ENCODE data around the gene HNRNPH1.

HNRNPH1 gene

DNA sequence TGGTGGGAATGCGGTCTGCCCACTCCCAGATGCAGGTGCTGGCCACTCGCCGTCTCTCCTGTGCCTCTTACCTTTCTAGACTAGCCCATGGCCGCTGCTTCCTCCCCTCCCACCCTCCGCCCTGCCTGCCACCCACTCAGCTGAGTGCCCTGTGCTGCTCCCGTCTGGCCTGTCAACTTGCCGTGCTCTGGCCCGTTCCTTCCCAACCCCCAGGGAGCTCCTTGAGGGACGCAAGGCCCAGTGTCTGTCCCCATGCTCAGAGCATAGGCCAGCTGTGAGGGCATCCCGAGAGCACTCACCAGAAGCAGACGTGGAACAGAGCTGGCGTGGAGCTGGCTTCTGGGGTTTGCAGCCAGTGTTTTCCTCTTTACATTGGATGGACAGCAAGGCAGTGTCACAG lies 20.2 kb downstream of the HNRNPH1 start:
- no peak for DNase-seq (ENCODE audit: low read depth in 2 of 2)

- DNase-seq (ENCODE audit: low read depth in 2 of 2) = no peak
Measured at GRCh38 chr5:179601871-179602625, 21.4 kb downstream of the HNRNPH1 start.

DNA sequence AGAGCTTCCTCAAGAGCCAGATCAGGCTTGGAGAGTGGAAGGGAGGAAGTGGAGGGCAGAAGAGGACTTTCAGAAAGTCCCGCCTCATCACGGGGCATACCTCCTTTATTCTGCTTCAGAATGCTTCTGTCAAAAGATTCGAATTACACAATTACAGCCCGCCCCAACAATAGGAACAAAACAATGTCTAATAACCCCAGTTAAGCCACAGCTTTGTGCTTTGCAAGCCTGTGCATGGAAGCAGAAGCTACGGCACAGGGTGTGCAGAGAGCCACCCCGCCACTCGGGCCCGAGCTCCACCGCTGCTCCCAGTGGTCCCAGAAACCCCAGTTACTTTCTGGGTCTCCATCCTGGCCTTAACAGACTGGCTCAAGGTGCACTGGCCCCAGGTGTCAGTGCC lies 23.5 kb downstream of the HNRNPH1 start:
- DNase-seq (ENCODE audit: low read depth in 2 of 2) = no peak

GRCh38 chr5:179599566-179599965 lies 23.9 kb downstream of the HNRNPH1 start:
- DNase-seq (ENCODE audit: low read depth in 2 of 2) = no peak

- no peak for DNase-seq (ENCODE audit: low read depth in 2 of 2)
Measured at GRCh38 chr5:179599100-179599499, 24.4 kb downstream of the HNRNPH1 start.

GRCh38 chr5:179596421-179596820 lies 27.1 kb downstream of the HNRNPH1 start:
- no peak for DNase-seq (ENCODE audit: low read depth in 2 of 2)

- DNase-seq (ENCODE audit: low read depth in 2 of 2) = no peak
Measured at GRCh38 chr5:179595916-179596315, 27.6 kb downstream of the HNRNPH1 start.

DNA sequence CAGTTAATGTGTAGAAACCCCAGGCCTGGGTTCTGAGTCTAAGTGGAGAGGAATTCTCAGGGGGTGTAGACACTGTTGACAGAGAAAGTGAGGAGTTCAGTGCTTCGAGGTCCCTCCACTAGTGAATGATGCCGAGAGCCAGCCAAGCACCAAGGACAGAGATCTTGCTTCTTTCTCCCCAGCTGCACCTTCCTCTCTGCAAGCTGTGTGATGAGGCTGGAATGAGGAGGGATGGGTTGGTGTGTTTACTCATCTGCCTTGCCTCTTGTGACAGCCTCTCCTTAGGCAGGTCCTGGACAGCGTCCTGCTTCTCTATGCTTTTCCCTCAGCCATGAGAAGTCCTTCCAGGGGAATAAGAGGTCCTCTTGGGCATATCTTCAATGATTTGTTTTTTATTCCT lies 35.3 kb downstream of the HNRNPH1 start:
- no peak for DNase-seq (ENCODE audit: low read depth in 2 of 2)

DNA sequence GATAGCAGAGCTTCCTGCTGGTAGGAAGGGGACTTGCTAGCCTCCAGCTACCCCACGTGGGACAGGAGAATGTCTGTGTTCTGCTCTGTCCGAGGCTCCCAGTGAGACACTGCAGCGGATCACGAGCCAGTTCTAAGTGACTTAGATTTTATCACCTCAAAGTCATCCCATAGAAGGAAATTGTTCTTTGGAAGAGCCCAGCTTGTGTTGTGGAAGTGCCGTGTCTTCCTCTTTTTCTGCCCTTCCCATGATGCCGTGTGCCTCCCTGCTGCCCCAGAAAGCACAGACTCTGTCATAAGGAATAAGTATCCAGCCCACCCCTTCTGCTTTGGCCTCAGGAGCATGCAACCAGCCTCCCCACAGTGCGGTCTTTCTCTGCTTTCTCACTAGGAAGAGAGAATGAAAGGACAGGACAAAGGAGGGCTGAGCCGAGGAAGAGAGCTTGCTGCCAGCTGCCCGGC lies 37.5 kb downstream of the HNRNPH1 start:
- no peak for DNase-seq (ENCODE audit: low read depth in 2 of 2)

- no peak for DNase-seq (ENCODE audit: low read depth in 2 of 2)
Measured at GRCh38 chr5:179577286-179577960, 46.0 kb downstream of the HNRNPH1 start.

DNA sequence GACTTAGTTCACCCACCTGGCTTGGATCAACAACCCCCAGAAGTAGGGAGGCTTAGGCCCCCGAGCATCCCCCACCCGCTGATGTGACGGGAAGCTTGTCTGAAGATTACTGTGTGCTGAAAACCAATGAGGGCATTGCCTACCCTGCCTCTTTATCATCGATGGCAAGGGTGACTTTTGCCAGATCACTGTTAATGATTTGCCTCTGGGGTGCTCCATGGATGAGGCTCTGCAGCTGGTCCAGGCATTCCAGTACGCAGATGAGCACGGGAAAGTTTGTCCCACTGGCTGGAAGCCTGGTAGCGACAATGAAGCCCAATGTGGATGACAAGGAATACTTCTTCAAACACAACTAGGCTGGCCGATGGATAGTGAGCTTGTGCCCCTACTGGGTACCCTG lies 51.1 kb downstream of the HNRNPH1 start:
- DNase-seq (ENCODE audit: low read depth in 2 of 2) = no peak

- DNase-seq (ENCODE audit: low read depth in 2 of 2) = no peak
Measured at GRCh38 chr5:179568721-179569120, 54.8 kb downstream of the HNRNPH1 start.

GRCh38 chr5:179564526-179564925 lies 58.9 kb downstream of the HNRNPH1 start:
- DNase-seq (ENCODE audit: low read depth in 2 of 2) = no peak

Measured in fibroblast of skin of left quadriceps (primary cell).